Activated naive CD8-positive, alpha-beta T cell treated with anti-CD3 and anti-CD28 coated beads, Interleukin-2, amount 50 U/mL, for 16 hours (primary cell): ENCODE results near the gene SERGEF.
"Not testable (repeated sequence)": the region's sequence is repeated elsewhere in the genome, so short reads cannot be mapped to it uniquely, and the experiment has no call there.

Source experiments
- DNase-seq: peaks from one replicate; pipeline ENCODE4 v3.0.0-alpha.2; 2020; ENCODE audit warnings: low read depth, low spot score

Gene SERGEF

DNA sequence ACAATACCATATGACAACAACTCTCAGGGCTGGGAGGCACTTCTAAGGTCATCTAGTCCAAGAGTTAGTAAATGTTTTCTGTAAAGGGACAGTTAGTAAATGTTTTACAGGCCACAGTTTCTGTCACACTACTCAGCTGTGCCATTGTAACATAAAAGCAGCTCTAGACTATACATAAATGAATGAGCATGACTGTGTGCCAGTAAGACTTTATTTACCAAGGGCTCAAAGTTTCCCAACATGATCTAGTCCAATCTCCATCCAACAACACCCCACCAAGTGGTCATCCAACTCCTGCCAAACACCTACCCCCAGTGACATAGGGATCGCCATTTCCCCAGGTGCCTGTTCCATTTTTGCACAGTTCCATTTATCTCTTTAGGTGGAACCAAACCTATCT is 12.1 kb downstream of the SERGEF start:
- no peak for DNase-seq

DNA sequence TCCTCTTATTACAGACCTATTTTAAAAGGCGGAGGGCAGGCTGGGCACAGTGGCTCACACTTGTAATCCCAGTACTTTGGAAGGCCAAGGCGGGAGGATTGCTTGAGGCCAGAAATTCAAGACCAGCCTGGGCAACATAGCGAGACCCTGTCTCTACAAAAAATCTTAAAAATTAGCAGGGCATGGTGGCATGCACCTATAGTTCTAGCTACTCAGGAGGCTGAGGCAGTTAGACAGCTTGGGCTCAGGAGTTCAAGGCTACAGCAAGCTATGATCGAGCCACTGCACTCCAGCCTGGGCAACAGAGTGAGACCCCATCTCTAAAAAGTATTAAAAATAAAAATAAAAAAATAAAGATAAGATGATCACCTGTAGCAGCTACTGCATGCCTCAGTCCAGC is 12.7 kb downstream of the SERGEF start:
- not testable (repeated sequence) for DNase-seq

GRCh38 chr11:17992916-17993315 is 19.9 kb downstream of the SERGEF start:
- DNase-seq: no peak

- no peak for DNase-seq
These were observed 20.9 kb downstream of the SERGEF start for GRCh38 chr11:17991783-17992433.

DNA sequence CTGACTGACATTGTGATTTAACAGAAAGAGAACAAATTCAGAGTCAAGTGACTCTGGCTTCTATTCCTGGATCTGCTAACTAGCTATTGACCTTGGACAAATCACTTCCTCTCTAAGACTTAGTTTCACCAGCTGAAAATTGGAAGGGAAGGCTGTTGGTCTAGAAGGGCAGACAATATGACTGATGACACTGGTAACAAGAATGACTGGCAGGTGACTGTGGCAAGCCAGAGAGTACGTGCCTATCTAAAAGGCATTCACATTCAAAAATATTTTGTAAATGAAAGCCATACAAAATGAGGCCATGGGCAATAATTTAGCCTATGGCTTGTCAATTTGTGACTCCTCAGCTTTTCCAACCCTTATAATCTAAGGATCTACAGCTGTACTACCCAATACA is 23.5 kb downstream of the SERGEF start:
- DNase-seq: no peak

GRCh38 chr11:17988465-17988864 is 24.4 kb downstream of the SERGEF start:
- no peak for DNase-seq

- no peak for DNase-seq
These were observed 25.0 kb downstream of the SERGEF start for GRCh38 chr11:17987826-17988225.

DNA sequence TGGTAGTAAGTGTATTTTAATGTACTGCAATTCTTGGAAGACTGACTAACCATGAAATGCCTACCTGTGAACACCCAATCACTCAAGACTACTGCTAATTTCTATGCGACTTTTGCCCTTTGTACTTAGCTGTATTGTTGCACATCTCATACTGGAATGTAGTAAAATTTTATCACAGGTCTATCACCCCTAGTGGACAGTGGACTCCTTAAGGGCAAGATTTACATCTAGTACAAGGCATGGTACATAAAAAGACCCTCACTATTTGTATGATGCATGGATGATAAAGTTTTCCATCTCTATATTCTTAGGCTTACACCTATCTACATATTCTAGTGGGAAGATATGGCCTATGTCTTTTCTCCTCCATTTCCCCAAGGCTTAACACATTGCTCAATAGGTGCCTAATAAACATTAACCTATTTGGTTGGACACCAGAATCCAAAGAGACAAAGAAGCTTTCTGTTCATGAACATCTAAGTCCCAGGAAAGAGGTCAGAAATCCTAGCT is 26.1 kb downstream of the SERGEF start:
- no peak for DNase-seq

DNA sequence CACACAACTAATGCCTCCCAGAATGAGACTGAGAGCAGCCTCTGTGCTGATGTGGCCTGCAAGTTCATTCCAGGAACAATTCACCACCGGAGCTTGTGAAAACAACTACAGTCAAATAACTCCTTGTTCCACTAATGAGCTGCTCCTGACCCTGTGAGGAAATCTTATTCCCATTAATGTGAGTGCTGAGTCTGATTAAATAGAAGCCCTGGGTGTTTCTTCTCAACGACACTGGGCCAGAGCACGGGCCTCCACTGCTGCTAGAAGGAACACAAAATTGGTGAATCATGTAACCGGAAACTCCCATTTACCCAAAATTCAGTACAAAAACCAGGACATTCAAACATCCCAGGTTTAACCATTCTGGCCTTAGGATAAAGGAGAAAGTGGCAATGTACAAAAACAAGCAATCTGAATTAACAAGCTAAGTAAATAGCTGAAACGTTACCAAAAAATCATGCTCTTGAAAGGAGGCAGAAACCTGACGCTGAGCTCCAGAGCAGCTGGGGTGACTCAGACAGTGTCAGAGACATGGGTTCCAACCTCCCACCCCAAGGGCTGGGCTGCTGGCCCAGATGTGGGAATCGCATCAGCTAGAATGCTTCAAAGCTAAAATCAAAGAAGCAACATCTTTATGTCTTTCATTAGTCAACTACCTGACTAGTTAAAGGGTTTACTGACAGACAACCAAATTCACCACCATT is 26.7 kb downstream of the SERGEF start:
- DNase-seq: no peak

GRCh38 chr11:17985517-17985916 is 27.3 kb downstream of the SERGEF start:
- no peak for DNase-seq

- DNase-seq: no peak
These were observed 29.3 kb downstream of the SERGEF start for GRCh38 chr11:17983569-17983968.

- DNase-seq: no peak
These were observed 33.0 kb downstream of the SERGEF start for GRCh38 chr11:17979770-17980371.

DNA sequence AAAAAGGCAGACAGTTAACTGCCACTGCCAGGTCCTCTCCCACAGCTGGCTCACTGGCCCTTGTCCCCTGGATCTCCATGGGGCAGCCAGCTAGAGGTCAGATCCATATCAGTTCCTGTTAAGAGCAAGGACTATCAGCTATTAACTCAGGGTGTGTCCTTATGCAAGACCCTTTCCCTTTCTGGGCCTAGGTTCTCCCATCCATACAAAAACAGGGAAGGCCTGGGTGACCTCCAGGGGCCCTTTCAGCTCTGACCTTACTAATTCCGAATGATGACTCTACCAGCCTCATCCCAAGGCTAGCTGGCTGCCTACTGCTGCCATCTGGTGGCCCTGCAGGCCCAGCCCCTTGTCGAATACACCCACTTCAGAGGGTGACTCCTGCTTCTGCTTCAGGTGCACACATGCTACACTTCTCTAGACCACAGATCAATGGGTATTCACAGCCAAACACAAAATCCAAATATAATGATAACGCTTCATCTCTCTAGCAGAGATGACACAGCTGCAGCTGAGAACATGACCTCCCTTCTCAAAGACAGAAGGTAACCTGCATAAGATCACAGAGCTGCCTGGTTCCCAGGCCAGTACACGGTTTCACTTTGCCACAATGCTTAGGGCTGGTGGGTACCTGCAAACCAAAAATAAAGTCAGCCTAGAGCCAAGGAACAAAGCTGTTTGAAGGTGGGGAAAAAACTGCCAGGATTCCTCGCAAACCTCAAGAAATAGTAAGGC is 34.1 kb downstream of the SERGEF start:
- DNase-seq: no peak

DNA sequence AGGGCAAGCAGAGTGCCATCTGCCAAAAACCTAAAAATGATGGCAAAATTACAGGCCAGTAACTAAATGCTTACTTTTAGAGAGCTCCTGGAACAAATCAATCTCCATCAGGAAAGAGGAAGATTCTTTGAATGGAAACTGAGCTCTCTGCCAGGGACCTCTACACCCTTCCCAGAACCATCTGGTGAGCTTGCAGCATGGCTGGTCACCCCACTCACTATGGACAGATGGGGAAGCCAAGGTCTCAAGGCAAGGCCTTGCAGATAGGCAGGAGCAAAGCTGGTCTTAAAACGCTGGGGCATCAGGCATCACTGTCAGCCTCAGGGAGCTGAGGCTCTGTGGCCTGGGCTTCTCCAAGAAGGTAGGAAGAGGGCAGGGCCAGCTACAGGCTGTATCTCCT is 36.2 kb downstream of the SERGEF start:
- DNase-seq: no peak

DNA sequence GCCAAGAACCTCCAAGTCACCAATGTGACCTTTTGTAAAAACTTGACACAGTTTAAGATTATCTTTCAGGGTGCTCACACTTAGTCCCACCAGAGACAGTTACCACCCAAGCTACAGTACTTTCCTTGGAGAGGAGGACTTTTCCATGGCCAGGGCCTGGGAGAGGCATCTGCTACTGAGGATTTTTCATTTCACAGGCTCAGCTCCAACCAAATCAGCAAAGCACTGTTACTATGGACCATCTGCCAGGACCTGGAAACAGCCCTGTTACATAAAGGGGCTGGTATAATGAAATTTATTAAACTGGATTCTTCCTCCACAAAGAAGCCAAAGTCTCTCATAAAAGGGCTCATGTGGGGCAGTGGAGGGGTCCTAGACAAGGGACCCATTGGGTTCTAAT is 38.6 kb downstream of the SERGEF start:
- no peak for DNase-seq

- no peak for DNase-seq
These were observed 39.9 kb downstream of the SERGEF start for GRCh38 chr11:17972987-17973386.

DNA sequence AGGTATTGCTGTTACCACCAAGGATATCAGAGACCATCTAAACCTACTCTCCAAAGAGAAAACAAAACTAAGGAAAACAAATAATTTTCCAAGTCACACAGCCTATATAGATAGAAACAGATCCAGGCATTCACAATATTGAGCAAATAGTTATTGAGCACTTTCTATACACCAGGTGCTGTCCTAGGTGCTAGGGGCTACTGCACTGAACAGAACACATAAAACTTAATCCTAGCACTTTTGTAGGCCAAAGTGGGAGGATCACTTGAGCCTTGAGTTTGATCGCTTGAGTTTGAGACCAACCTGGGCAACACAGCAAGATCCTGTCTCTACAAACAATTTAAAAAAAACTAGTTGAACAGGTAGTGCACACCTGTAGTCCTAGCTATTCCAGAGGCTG is 44.6 kb downstream of the SERGEF start:
- DNase-seq: no peak

DNA sequence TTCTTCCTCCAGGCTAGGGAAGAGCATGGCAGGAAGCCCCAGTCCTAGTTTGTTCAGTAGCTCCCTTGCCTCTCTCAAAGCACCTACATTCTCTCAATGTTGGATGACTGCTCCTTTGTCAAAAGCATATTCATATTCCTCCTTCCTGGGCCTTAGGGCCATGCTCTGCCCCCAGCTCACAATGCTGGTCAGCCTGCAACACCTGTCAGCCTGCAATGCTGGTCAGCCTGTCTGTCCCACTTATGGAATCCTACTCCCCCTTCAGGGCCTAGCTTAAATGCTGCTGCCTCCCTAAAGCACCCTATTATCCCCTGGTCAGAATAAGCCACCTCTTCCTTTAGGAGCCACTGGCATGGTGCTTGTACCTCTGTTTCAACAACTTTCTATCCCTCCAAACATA is 45.2 kb downstream of the SERGEF start:
- DNase-seq: no peak

GRCh38 chr11:17960091-17960490 is 52.8 kb downstream of the SERGEF start:
- DNase-seq: no peak

GRCh38 chr11:17958446-17958845 is 54.4 kb downstream of the SERGEF start:
- DNase-seq: no peak

DNA sequence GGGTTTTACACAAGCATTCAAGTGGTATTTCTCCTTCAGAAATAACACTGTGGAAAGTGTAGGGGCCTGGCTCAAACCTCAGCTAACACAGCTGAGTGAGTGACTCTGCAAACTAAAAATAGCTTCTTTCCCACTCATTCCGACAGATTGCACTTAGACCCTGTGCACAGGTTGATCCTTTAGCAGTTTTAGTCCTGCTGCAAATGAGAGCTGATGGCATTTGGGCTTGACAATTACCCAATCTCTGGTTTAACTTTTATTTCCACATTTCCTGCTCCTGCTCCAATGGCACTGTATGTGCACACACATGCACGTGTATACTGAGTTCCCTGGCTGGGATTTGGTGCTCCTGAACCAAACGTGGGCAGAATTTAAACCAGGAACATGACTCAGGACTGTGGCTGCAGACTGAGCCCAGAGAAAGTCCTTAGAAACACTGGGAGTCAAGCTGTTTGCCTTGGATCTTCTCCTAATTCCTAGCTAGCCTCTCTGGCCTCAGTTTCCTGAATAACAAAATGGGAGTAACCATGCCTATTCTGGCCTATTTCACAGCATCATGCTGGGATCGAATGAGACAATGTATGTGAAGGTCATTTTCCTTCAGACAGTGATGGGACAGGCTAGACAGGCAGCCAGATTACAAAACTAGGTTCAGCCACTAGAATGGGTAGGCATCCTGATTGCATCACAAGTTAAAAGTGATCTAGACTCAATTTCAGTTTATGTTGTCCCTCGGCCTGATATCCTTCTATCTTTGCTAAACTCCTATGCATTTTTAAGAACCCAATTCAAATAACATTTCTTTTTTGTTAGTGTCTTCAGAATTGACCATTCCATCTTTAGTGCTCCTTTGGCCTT is 58.2 kb downstream of the SERGEF start:
- DNase-seq: no peak
